PC-9 (cell line): ENCODE data around the gene MYH11. TPM values are rescaled to one million over a fixed set of nuclear protein-coding genes. Genes with fewer than 3 reads are reported as not detected.

Experiments
- BruUV-seq: library from RNA; stranded (reverse); fragments of 400-500 nt; replicated peaks from 2 replicates; lab custom pipeline; 2021; lab: Mats Ljungman, UMichigan
- CTCF ChIA-PET: fragments of 300-600 bp; sonication (Branson Sonifier 250); formaldehyde crosslinking; loops from one replicate; lab custom pipeline; 2022; ENCODE audit warnings: antibody characterized with exemption; lab: Charles Lee
- POLR2A ChIA-PET: fragments of 300-600 bp; sonication (Branson Sonifier 250); formaldehyde crosslinking; loops from one replicate; lab custom pipeline; 2022; ENCODE audit warnings: antibody characterized with exemption; ENCODE audit not compliant: unreplicated experiment; lab: Charles Lee
- DNase-seq, 2 experiments: peaks; one replicate each; pipeline versions ENCODE4 v3.0.0 to v3.0.0-alpha.2; 2015 to 2022; ENCODE audit warnings: mixed read lengths in 1 of 2
- H2AFZ ChIP-seq: fragments of 200-600 bp; sonication (generic); 2 replicates; pipeline ENCODE4 v1.8.1; 2017; ENCODE audit warnings: antibody characterized with exemption
- H3F3A ChIP-seq: fragments of 200-600 bp; sonication (generic); 2 replicates; pipeline ENCODE4 v1.8.1; 2017; ENCODE audit warnings: antibody characterized with exemption, mild to moderate bottlenecking, low read depth; ENCODE audit not compliant: insufficient read depth
- H3K27ac ChIP-seq: fragments of 200-600 bp; sonication (generic); 2 replicates; pipeline ENCODE4 v1.6.1; 2016; ENCODE audit warnings: mixed run types
- H3K27me3 ChIP-seq: fragments of 200-600 bp; sonication (generic); 2 replicates; pipeline ENCODE4 v1.6.1; 2016; ENCODE audit warnings: low read depth, mixed run types; ENCODE audit not compliant: insufficient read depth
- H3K36me3 ChIP-seq: fragments of 200-600 bp; sonication (generic); 2 replicates; pipeline ENCODE4 v1.6.1; 2016; ENCODE audit warnings: low read depth, mixed run types
- H3K4me1 ChIP-seq: fragments of 200-600 bp; sonication (generic); replicated peaks from 2 replicates; pipeline ENCODE4 v1.6.1; 2016; ENCODE audit warnings: mixed run types; ENCODE audit not compliant: insufficient read depth
- H3K4me2 ChIP-seq: fragments of 200-600 bp; sonication (generic); 2 replicates; pipeline ENCODE4 v1.6.1; 2017; ENCODE audit warnings: mixed run types
- H3K4me3 ChIP-seq: fragments of 200-600 bp; sonication (generic); 2 replicates; pipeline ENCODE4 v1.6.1; 2016; ENCODE audit warnings: mixed run types
- H3K79me2 ChIP-seq: fragments of 200-600 bp; sonication (generic); 2 replicates; pipeline ENCODE4 v1.6.1; 2017; ENCODE audit warnings: low read depth, mixed run types
- H3K9me2 ChIP-seq: fragments of 200-600 bp; sonication (generic); 2 replicates; pipeline ENCODE4 v1.8.1; 2017; ENCODE audit warnings: mild to moderate bottlenecking; ENCODE audit not compliant: insufficient read depth
- H3K9me3 ChIP-seq: fragments of 200-600 bp; sonication (generic); 2 replicates; pipeline ENCODE4 v1.8.1; 2016; ENCODE audit warnings: low read depth; ENCODE audit not compliant: insufficient read depth
- H4K20me1 ChIP-seq: fragments of 200-600 bp; sonication (generic); 2 replicates; pipeline ENCODE4 v1.8.1; 2017; ENCODE audit not compliant: insufficient read depth
- CTCF ChIP-seq: fragments of 200-600 bp; sonication (generic); conservative IDR thresholded peaks from 2 replicates; pipeline ENCODE4 v1.6.1; 2017; ENCODE audit warnings: mixed run types, antibody characterized with exemption, mild to moderate bottlenecking, moderate library complexity
- EZH2 ChIP-seq: fragments of 200-600 bp; sonication (generic); IDR thresholded peaks from 2 replicates; pipeline ENCODE4 v1.8.0; 2017; ENCODE audit warnings: antibody characterized with exemption, low read depth
- intact Hi-C: fragments of 100-400 bp; cut with micrococcal nuclease; formaldehyde crosslinking; loops from one replicate; pipeline ENCODE4 v1.10.0; 2022; ENCODE audit not compliant: unreplicated experiment
- total RNA-seq: library from RNA; stranded (reverse); gene quantifications from 2 replicates; pipeline ENCODE4 v1.2.3, GENCODE V29; 2021

MYH11 gene
- total RNA-seq, 1 experiment from 2014 or later = 0.11 TPM

GRCh38 chr16:15820837-15821236, 36.0 kb downstream of the MYH11 start:
- H3K9me2 ChIP-seq = no peaks in the 10 kb centered on the region
- BruUV-seq = no TSS peak
- H3K79me2 ChIP-seq = no peaks in the 10 kb centered on the region
- H3K27me3 ChIP-seq = peaks cover 19% of the 10 kb centered on the region
- no peak for TF ChIP-seq CTCF
- no peak for TF ChIP-seq EZH2
- H3K9me3 ChIP-seq = peaks cover 8% of the 10 kb centered on the region
- POLR2A ChIA-PET = no interaction called here
- no peak overlapping the region for H3K4me3 ChIP-seq
- intact Hi-C loops = loop anchor here (5.0 kb wide), 1 partner anchor 44 kb away; no protein-coding TSS in a partner anchor
- no peaks in the 10 kb centered on the region for H3F3A ChIP-seq
- H3K36me3 ChIP-seq = no peaks in the 10 kb centered on the region
- CTCF ChIA-PET = interaction anchor here (0.5 to 0.7 kb wide), 3 partner anchors 7 to 50 kb away, joined by 3 to 5 read pairs (median 3); no protein-coding TSS in a partner anchor
- no peaks in the 10 kb centered on the region for H3K4me1 ChIP-seq
- no peak overlapping the region for H3K4me2 ChIP-seq
- DNase-seq = no peak
- H4K20me1 ChIP-seq = no peaks in the 10 kb centered on the region
- no peak overlapping the region for H3K27ac ChIP-seq
- no peak overlapping the region for H2AFZ ChIP-seq

- H3K4me1 ChIP-seq = no peaks in the 10 kb centered on the region
- ChIA-PET POLR2A (no interaction called here), CTCF (interaction anchor here (0.6 kb wide), 2 partner anchors 13 to 53 kb away, joined by 3 to 12 read pairs; no protein-coding TSS in a partner anchor)
- no peaks in the 10 kb centered on the region for H4K20me1 ChIP-seq
- H3F3A ChIP-seq = no peaks in the 10 kb centered on the region
- no peak overlapping the region for H3K27ac ChIP-seq
- BruUV-seq = no TSS peak
- no peaks in the 10 kb centered on the region for H3K9me2 ChIP-seq
- intact Hi-C loops = no loop called here
- no peak overlapping the region for H2AFZ ChIP-seq
- DNase-seq = no peak
- TF ChIP-seq CTCF = no peak
- no peak for TF ChIP-seq EZH2
- H3K27me3 ChIP-seq = peaks cover 30% of the 10 kb centered on the region
- H3K36me3 ChIP-seq = no peaks in the 10 kb centered on the region
- H3K79me2 ChIP-seq = no peaks in the 10 kb centered on the region
- H3K4me3 ChIP-seq = no peak overlapping the region
- H3K9me3 ChIP-seq = peaks cover 12% of the 10 kb centered on the region
- no peak overlapping the region for H3K4me2 ChIP-seq
Measured at GRCh38 chr16:15819046-15819445, 37.8 kb downstream of the MYH11 start.

GRCh38 chr16:15817446-15817845, 39.4 kb downstream of the MYH11 start:
- Histone ChIP-seq H3K9me3 (peaks cover 12% of the 10 kb centered on the region), H3K4me2 (no peak overlapping the region), H3K27me3 (peaks cover 30% of the 10 kb centered on the region), H3K4me3 (no peak overlapping the region), H3K4me1 (no peaks in the 10 kb centered on the region), H4K20me1 (no peaks in the 10 kb centered on the region), H3K36me3 (no peaks in the 10 kb centered on the region), H3F3A (no peaks in the 10 kb centered on the region), H3K9me2 (no peaks in the 10 kb centered on the region), H3K27ac (no peak overlapping the region), H3K79me2 (no peaks in the 10 kb centered on the region), H2AFZ (no peak overlapping the region)
- intact Hi-C loops = no loop called here
- CTCF ChIA-PET = no interaction called here
- POLR2A ChIA-PET = no interaction called here
- no TSS peak for BruUV-seq
- DNase-seq = no peak
- TF ChIP-seq CTCF (no peak), EZH2 (no peak)
